GM19238 (cell line): ENCODE measurements around the gene TMCO5A.

Experiments
- DNase-seq: peaks from one replicate; pipeline ENCODE4 v3.0.0; 2011; ENCODE audit warnings: low spot score; ENCODE audit not compliant: insufficient read length

Gene TMCO5A

GRCh38 chr15:37967788-37968187, 33.3 kb downstream of the TMCO5A start:
- no peak for DNase-seq

- DNase-seq = no peak
Observed at GRCh38 chr15:37973856-37974255, 39.4 kb downstream of the TMCO5A start.

GRCh38 chr15:37978231-37978630, 43.8 kb downstream of the TMCO5A start:
- no peak for DNase-seq

GRCh38 chr15:37979671-37980409, 45.4 kb downstream of the TMCO5A start:
- DNase-seq = no peak

GRCh38 chr15:37981201-37981600, 46.8 kb downstream of the TMCO5A start:
- no peak for DNase-seq

- DNase-seq = no peak
Observed at GRCh38 chr15:37981775-37982174, 47.3 kb downstream of the TMCO5A start.

- no peak for DNase-seq
Observed at GRCh38 chr15:37984368-37984767, 49.9 kb downstream of the TMCO5A start.

- no peak for DNase-seq
Observed at GRCh38 chr15:37995461-37996347, 61.3 kb downstream of the TMCO5A start.
